Right lobe of liver (tissue), 6 donors: ENCODE measurements around the gene ARPP21. TPM values are rescaled to one million over a fixed set of nuclear protein-coding genes. Genes with fewer than 3 reads are reported as not detected.

Source experiments
- ATAC-seq, 4 donors: fragments of 200-7000 bp; cut with Tn5 transposase; one replicate each; pipeline ENCODE4 v1.9.1; 2020; ENCODE audit warnings: mild to moderate bottlenecking in 4 of 4, moderate library complexity in 4 of 4
- DNase-seq, 3 donors: peaks; one replicate each; pipeline ENCODE4 v3.0.0-alpha.2; 2020
- H3K27ac ChIP-seq, 3 donors: fragments of 200-600 bp; one replicate each; pipeline ENCODE4 v1.8.0; 2022
- H3K27me3 ChIP-seq, 2 donors: fragments of 200-600 bp; one replicate each; pipeline ENCODE4 v1.8.0; 2022
- H3K36me3 ChIP-seq, 4 donors: fragments of 200-600 bp; sonication (generic) in 1 of 4; one replicate each; pipeline versions ENCODE4 v1.5.1 to v1.8.0; 2017 to 2022; ENCODE audit warnings: control low read depth in 1 of 4
- H3K4me1 ChIP-seq, 4 donors: fragments of 200-600 bp; sonication (generic) in 1 of 4; one replicate each; pipeline versions ENCODE4 v1.5.1 to v1.8.0; 2017 to 2022; ENCODE audit warnings: control low read depth in 1 of 4
- H3K4me3 ChIP-seq, 3 donors: fragments of 200-600 bp; one replicate each; pipeline ENCODE4 v1.8.0; 2022
- H3K9me3 ChIP-seq, 4 donors: fragments of 200-600 bp; sonication (generic) in 1 of 4; one replicate each; pipeline versions ENCODE4 v1.5.1 to v1.8.0; 2017 to 2022; ENCODE audit warnings: control low read depth in 1 of 4
- CTCF ChIP-seq, 4 donors: fragments of 200-600 bp in 3 of 4; fragments of 450-650 bp in 1 of 4; IDR thresholded peaks; one replicate each; pipeline versions ENCODE4 v1.5.1 to v1.8.0; 2016 to 2022; ENCODE audit warnings: antibody characterized with exemption in 4 of 4, mild to moderate bottlenecking in 2 of 4
- POLR2A ChIP-seq: fragments of 450-650 bp; IDR thresholded peaks from one replicate; pipeline ENCODE4 v1.6.1; 2017; ENCODE audit warnings: antibody characterized with exemption, mild to moderate bottlenecking
- WGBS: methylation state at CpG from one replicate; pipeline ENCODE4 v1.1.6; 2018; ENCODE audit warnings: low coverage, low lambda C conversion rate; ENCODE audit not compliant: insufficient coverage; ENCODE audit errors: missing lambda C conversion rate; 5-methylcytosine and 5-hydroxymethylcytosine counted together
- intact Hi-C, 2 donors: fragments of 100-400 bp; cut with DNase I; formaldehyde crosslinking; loops; one replicate each; pipeline versions ENCODE4 v1.11.2 to v1.14.1; 2022
- total RNA-seq, 6 experiments: library from RNA; depleted of rRNA in 2 of 6; stranded (reverse); fragments of >200 nt in 2 of 6; fragmentation: NEBNext Ultra II Directional in 3 of 6; extraction: Animal tissue kit (Norgen Biotek cat#: 25700) in 3 of 6; gene quantifications; one replicate each; pipeline versions ENCODE4 v1.1.0 to v1.2.4, GENCODE V29; 2016 to 2023
- donor health status: DM: no; HTN: yes; CAD: no.
- donor health status: DM: no; HTN: no; CAD: no.
- donor health status: DM: no; HTN: no; CAD: no.
- donor health status: DM: no; HTN: yes; CAD: no.
- donor health status: DM: no; HTN: yes; CAD: no.

Gene ARPP21
- total RNA-seq, 6 experiments from 2014 or later: 0.51 to 1.8 (median 0.92) TPM; not detected in 1

GRCh38 chr3:35777563-35778554, 138.5 kb downstream of the ARPP21 start:
- Histone ChIP-seq H3K9me3 (no peaks in the 10 kb centered on the region), H3K27ac (no peak overlapping the region), H3K4me3 (no peak overlapping the region), H3K4me1 (peaks cover 0 to 24% (median 8%) of the 10 kb centered on the region in 4 donors), H3K27me3 (no peaks in the 10 kb centered on the region), H3K36me3 (no peaks in the 10 kb centered on the region)
- DNase-seq (peak in 1 of 3 donors; percentile 50), ATAC-seq (peak; percentile 13 to 53 (median 50))
- WGBS: 37% methylated on average over 4 of the region's 4 CpGs
- intact Hi-C loops: no loop called here
- no peak for TF ChIP-seq CTCF (IDR thresholded peaks at IDR 0.05)
- TF ChIP-seq POLR2A: no peak

- Histone ChIP-seq H3K4me3 (no peak overlapping the region), H3K27ac (no peak overlapping the region), H3K36me3 (no peaks in the 10 kb centered on the region), H3K27me3 (no peaks in the 10 kb centered on the region), H3K9me3 (no peaks in the 10 kb centered on the region), H3K4me1 (peaks cover 0 to 27% (median 11%) of the 10 kb centered on the region in 4 donors)
- ATAC-seq: no peak
- DNase-seq: no peak
- intact Hi-C loops: no loop called here
- TF ChIP-seq CTCF (IDR thresholded peaks at IDR 0.05): no peak
- no peak for TF ChIP-seq POLR2A
Measured at GRCh38 chr3:35779611-35780010, 140.3 kb downstream of the ARPP21 start.

GRCh38 chr3:35780800-35781199, 141.5 kb downstream of the ARPP21 start:
- WGBS: 32% methylated on average over 3 of the region's 3 CpGs
- no peak for ATAC-seq
- no peak for TF ChIP-seq CTCF (IDR thresholded peaks at IDR 0.05)
- no peak for TF ChIP-seq POLR2A
- no peaks in the 10 kb centered on the region for H3K36me3 ChIP-seq
- H3K4me1 ChIP-seq: peaks cover 0 to 27% (median 11%) of the 10 kb centered on the region in 4 donors
- no peak overlapping the region for H3K4me3 ChIP-seq
- peak overlapping the region; percentile 34 to 84 (median 78) for H3K27ac ChIP-seq
- intact Hi-C loops: no loop called here
- H3K9me3 ChIP-seq: no peaks in the 10 kb centered on the region
- no peak for DNase-seq
- H3K27me3 ChIP-seq: no peaks in the 10 kb centered on the region

- Histone ChIP-seq H3K9me3 (no peaks in the 10 kb centered on the region), H3K4me3 (no peak overlapping the region), H3K27ac (peak overlapping the region; percentile 34 to 84 (median 78)), H3K27me3 (no peaks in the 10 kb centered on the region), H3K36me3 (no peaks in the 10 kb centered on the region), H3K4me1 (peaks cover 0 to 27% (median 11%) of the 10 kb centered on the region in 4 donors)
- no peak for TF ChIP-seq POLR2A
- TF ChIP-seq CTCF (IDR thresholded peaks at IDR 0.05): no peak
- peak; percentile 72 to 83 (median 74) for ATAC-seq
- DNase-seq: no peak
- intact Hi-C loops: no loop called here
Measured at GRCh38 chr3:35781558-35781957, 142.2 kb downstream of the ARPP21 start.
